Right lobe of liver (tissue), 6 donors: ENCODE results near the gene CHRM2. TPM values are rescaled to one million over a fixed set of nuclear protein-coding genes. Genes with fewer than 3 reads are reported as not detected.

Source experiments
- ATAC-seq, 4 donors: fragments of 200-7000 bp; cut with Tn5 transposase; one replicate each; pipeline ENCODE4 v1.9.1; 2020; ENCODE audit warnings: mild to moderate bottlenecking in 4 of 4, moderate library complexity in 4 of 4
- DNase-seq, 3 donors: peaks; one replicate each; pipeline ENCODE4 v3.0.0-alpha.2; 2020
- H3K27ac ChIP-seq, 3 donors: fragments of 200-600 bp; one replicate each; pipeline ENCODE4 v1.8.0; 2022
- H3K27me3 ChIP-seq, 2 donors: fragments of 200-600 bp; one replicate each; pipeline ENCODE4 v1.8.0; 2022
- H3K36me3 ChIP-seq, 4 donors: fragments of 200-600 bp; sonication (generic) in 1 of 4; one replicate each; pipeline versions ENCODE4 v1.5.1 to v1.8.0; 2017 to 2022; ENCODE audit warnings: control low read depth in 1 of 4
- H3K4me1 ChIP-seq, 4 donors: fragments of 200-600 bp; sonication (generic) in 1 of 4; one replicate each; pipeline versions ENCODE4 v1.5.1 to v1.8.0; 2017 to 2022; ENCODE audit warnings: control low read depth in 1 of 4
- H3K4me3 ChIP-seq, 3 donors: fragments of 200-600 bp; one replicate each; pipeline ENCODE4 v1.8.0; 2022
- H3K9me3 ChIP-seq, 4 donors: fragments of 200-600 bp; sonication (generic) in 1 of 4; one replicate each; pipeline versions ENCODE4 v1.5.1 to v1.8.0; 2017 to 2022; ENCODE audit warnings: control low read depth in 1 of 4
- CTCF ChIP-seq, 4 donors: fragments of 200-600 bp in 3 of 4; fragments of 450-650 bp in 1 of 4; IDR thresholded peaks; one replicate each; pipeline versions ENCODE4 v1.5.1 to v1.8.0; 2016 to 2022; ENCODE audit warnings: antibody characterized with exemption in 4 of 4, mild to moderate bottlenecking in 2 of 4
- POLR2A ChIP-seq: fragments of 450-650 bp; IDR thresholded peaks from one replicate; pipeline ENCODE4 v1.6.1; 2017; ENCODE audit warnings: antibody characterized with exemption, mild to moderate bottlenecking
- WGBS: methylation state at CpG from one replicate; pipeline ENCODE4 v1.1.6; 2018; ENCODE audit warnings: low coverage, low lambda C conversion rate; ENCODE audit not compliant: insufficient coverage; ENCODE audit errors: missing lambda C conversion rate; 5-methylcytosine and 5-hydroxymethylcytosine counted together
- intact Hi-C, 2 donors: fragments of 100-400 bp; cut with DNase I; formaldehyde crosslinking; loops; one replicate each; pipeline versions ENCODE4 v1.11.2 to v1.14.1; 2022
- total RNA-seq, 6 experiments: library from RNA; depleted of rRNA in 2 of 6; stranded (reverse); fragments of >200 nt in 2 of 6; fragmentation: NEBNext Ultra II Directional in 3 of 6; extraction: Animal tissue kit (Norgen Biotek cat#: 25700) in 3 of 6; gene quantifications; one replicate each; pipeline versions ENCODE4 v1.1.0 to v1.2.4, GENCODE V29; 2016 to 2023
- donor health status: DM: no; HTN: yes; CAD: no.
- donor health status: DM: no; HTN: no; CAD: no.
- donor health status: DM: no; HTN: no; CAD: no.
- donor health status: DM: no; HTN: yes; CAD: no.
- donor health status: DM: no; HTN: yes; CAD: no.

The CHRM2 gene
- total RNA-seq, 6 experiments from 2014 or later = 0.25 to 1.1 (median 0.41) TPM

DNA sequence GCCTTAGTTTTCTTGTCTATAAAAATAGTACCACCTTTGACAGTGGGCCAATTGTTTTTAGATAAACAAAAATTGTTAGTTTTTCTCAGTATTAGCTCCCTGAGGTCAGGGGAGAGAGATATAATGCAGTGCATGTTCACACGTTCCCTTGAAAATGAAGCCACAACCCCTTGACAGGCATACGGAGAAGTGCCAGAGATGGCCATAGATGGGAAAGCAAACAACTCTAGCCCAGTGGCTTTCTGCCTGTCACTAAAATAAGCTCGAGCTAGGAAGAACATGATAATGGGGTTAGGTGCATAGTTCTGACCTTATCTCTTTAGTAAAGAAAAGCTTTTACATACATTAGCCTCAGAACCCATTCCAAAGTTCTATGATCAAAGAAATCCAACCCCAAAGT, 124.9 kb downstream of the CHRM2 start:
- Histone ChIP-seq H3K4me1 (no peaks in the 10 kb centered on the region), H3K27ac (no peak overlapping the region), H3K4me3 (no peak overlapping the region), H3K27me3 (no peaks in the 10 kb centered on the region), H3K9me3 (no peaks in the 10 kb centered on the region), H3K36me3 (no peaks in the 10 kb centered on the region)
- 25% methylated on average over 3 of the region's 3 CpGs for WGBS
- ATAC-seq (no peak), DNase-seq (no peak)
- TF ChIP-seq POLR2A (no peak), CTCF (IDR thresholded peaks at IDR 0.05) (no peak)
- intact Hi-C loops = no loop called here

- TF ChIP-seq POLR2A (no peak), CTCF (IDR thresholded peaks at IDR 0.05) (no peak)
- DNase-seq (no peak), ATAC-seq (no peak)
- Histone ChIP-seq H3K9me3 (no peaks in the 10 kb centered on the region), H3K4me1 (no peaks in the 10 kb centered on the region), H3K4me3 (no peak overlapping the region), H3K27ac (no peak overlapping the region), H3K36me3 (no peaks in the 10 kb centered on the region), H3K27me3 (no peaks in the 10 kb centered on the region)
- intact Hi-C loops = no loop called here
Measured at GRCh38 chr7:136997735-136998134, 129.3 kb downstream of the CHRM2 start.

DNA sequence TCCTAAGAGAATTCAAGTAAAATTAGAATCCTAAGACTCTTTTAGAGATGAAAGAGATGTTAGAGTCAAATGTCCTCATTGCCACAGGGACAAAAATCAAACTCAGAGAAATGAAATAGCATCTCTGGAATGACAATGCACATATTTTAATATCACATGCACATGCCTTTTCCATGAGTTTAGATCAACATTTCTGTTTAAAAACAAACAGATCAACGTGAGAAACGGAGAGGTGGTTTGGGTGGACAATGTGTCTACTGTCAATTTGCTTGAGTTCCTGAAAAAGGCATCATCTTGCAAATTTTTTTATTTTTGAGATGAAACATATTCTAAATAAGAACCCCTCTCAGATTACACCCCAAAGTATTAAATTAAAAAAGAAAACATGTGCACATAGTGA, 130.0 kb downstream of the CHRM2 start:
- H3K9me3 ChIP-seq = no peaks in the 10 kb centered on the region
- intact Hi-C loops = no loop called here
- no peak for TF ChIP-seq POLR2A
- no peak overlapping the region for H3K4me3 ChIP-seq
- no peaks in the 10 kb centered on the region for H3K36me3 ChIP-seq
- H3K27ac ChIP-seq = no peak overlapping the region
- DNase-seq (no peak), ATAC-seq (no peak)
- H3K27me3 ChIP-seq = no peaks in the 10 kb centered on the region
- 27% methylated on average over 2 of the region's 2 CpGs for WGBS
- no peaks in the 10 kb centered on the region for H3K4me1 ChIP-seq

DNA sequence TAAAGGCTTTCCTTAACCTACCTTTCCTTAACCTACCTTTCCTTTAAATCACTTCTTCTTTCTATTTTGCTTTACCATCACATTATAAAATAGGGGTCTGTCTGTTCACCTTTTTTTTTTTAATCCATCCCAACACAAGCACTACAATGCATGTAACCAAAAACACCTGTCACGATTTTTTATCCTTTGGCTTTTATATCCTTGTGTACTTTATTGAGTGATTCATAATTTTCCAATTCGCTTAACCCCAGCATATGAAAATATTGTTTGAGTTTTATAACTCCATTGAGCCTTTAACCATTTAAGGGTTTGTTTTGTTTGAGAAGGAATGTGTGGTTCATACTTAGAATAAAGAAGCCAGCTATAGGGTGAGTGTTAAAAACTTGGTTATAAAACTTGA, 132.2 kb downstream of the CHRM2 start:
- ATAC-seq = no peak
- no peaks in the 10 kb centered on the region for H3K4me1 ChIP-seq
- H3K27me3 ChIP-seq = no peaks in the 10 kb centered on the region
- TF ChIP-seq POLR2A = no peak
- no peak for TF ChIP-seq CTCF (IDR thresholded peaks at IDR 0.05)
- intact Hi-C loops = no loop called here
- no peaks in the 10 kb centered on the region for H3K9me3 ChIP-seq
- no peaks in the 10 kb centered on the region for H3K36me3 ChIP-seq
- WGBS = 45% methylated on average over 2 of the region's 2 CpGs
- DNase-seq = no peak
- no peak overlapping the region for H3K27ac ChIP-seq
- no peak overlapping the region for H3K4me3 ChIP-seq

DNA sequence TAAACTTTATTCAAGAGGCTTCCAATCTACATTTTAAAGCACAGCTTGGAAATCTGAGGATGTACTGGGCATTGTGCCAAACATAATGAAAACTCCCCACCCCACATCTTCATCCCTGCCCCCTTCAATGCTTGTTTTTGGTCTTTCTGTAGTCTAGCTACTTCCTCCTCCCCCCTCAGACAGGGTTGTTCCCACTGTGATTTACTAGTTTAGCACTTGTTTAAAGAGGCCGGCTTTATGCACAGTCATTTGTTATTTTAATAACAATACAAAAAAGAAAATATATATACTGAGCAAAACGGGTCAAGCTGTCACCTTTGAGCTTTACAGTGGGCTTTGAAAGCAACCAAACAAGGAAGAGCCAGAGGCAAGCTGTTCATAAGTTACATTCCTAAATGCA, 132.6 kb downstream of the CHRM2 start:
- 15% methylated on average over 2 of the region's 2 CpGs for WGBS
- Histone ChIP-seq H3K4me3 (no peak overlapping the region), H3K9me3 (no peaks in the 10 kb centered on the region), H3K27ac (no peak overlapping the region), H3K4me1 (no peaks in the 10 kb centered on the region), H3K27me3 (no peaks in the 10 kb centered on the region), H3K36me3 (no peaks in the 10 kb centered on the region)
- ATAC-seq (no peak), DNase-seq (no peak)
- TF ChIP-seq POLR2A (no peak), CTCF (IDR thresholded peaks at IDR 0.05) (no peak)
- intact Hi-C loops = no loop called here
